Kidney epithelial cell (primary cell): ENCODE measurements around the gene R3HDM4. TPM values are rescaled to one million over a fixed set of nuclear protein-coding genes. Genes with fewer than 3 reads are reported as not detected.
"Not testable (repeated sequence)": the region's sequence is repeated elsewhere in the genome, so short reads cannot be mapped to it uniquely, and the experiment has no call there.

Source experiments
- DNase-seq: peaks from one replicate; pipeline ENCODE4 v3.0.0-alpha.2; 2010; ENCODE audit warnings: low read depth
- H3K27me3 ChIP-seq: 2 replicates; pipeline ENCODE4 v1.6.0; 2011; ENCODE audit warnings: low read length; ENCODE audit not compliant: control insufficient read depth, insufficient read depth
- H3K36me3 ChIP-seq: 2 replicates; pipeline ENCODE4 v1.5.1; 2011; ENCODE audit warnings: low read length; ENCODE audit not compliant: control insufficient read depth, insufficient read depth
- H3K4me3 ChIP-seq: 2 replicates; pipeline ENCODE4 v1.5.1; 2011; ENCODE audit warnings: low read depth, mild to moderate bottlenecking, control low read depth, low read length
- total RNA-seq: library from RNA; depleted of rRNA; stranded (reverse); fragments of >200 nt; gene quantifications from 2 replicates; pipeline ENCODE4 v1.2.3, GENCODE V29; 2015
- TF ChIP-seq, protein P1 (sequence below): IDR thresholded peaks from 2 replicates; pipeline ENCODE4 v1.5.1; 2011; ENCODE audit warnings: mild to moderate bottlenecking, moderate library complexity, low read length, control low read depth, inconsistent platforms; ENCODE audit not compliant: insufficient read depth, poor library complexity, severe bottlenecking

Gene R3HDM4
- total RNA-seq, 1 donor from 2014 or later, result 61.5 TPM

- peak; percentile 54 for DNase-seq
- Histone ChIP-seq H3K36me3 (peaks cover 2% of the 10 kb centered on the region), H3K27me3 (no peaks in the 10 kb centered on the region), H3K4me3 (peak within 1 kb of the TSS; percentile 90)
- TF ChIP-seq, protein P1, sequence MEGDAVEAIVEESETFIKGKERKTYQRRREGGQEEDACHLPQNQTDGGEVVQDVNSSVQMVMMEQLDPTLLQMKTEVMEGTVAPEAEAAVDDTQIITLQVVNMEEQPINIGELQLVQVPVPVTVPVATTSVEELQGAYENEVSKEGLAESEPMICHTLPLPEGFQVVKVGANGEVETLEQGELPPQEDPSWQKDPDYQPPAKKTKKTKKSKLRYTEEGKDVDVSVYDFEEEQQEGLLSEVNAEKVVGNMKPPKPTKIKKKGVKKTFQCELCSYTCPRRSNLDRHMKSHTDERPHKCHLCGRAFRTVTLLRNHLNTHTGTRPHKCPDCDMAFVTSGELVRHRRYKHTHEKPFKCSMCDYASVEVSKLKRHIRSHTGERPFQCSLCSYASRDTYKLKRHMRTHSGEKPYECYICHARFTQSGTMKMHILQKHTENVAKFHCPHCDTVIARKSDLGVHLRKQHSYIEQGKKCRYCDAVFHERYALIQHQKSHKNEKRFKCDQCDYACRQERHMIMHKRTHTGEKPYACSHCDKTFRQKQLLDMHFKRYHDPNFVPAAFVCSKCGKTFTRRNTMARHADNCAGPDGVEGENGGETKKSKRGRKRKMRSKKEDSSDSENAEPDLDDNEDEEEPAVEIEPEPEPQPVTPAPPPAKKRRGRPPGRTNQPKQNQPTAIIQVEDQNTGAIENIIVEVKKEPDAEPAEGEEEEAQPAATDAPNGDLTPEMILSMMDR, result no peak
These were observed 19.9 kb downstream of the R3HDM4 start, which contains the start of the genes MED16 and RNU6-9 for GRCh38 chr19:892894-893689. Gene MED16 (minus strand): TSS chr19:893187. CDS start chr19:891131, 2,056 bp downstream. Gene RNU6-9 (plus strand): TSS chr19:893484.

- TF ChIP-seq, protein P1, result no peak
- no peaks in the 10 kb centered on the region for H3K27me3 ChIP-seq
- H3K4me3 ChIP-seq, result peak overlapping the region; percentile 90
- no peak for DNase-seq
- peaks cover under 1% of the 10 kb centered on the region for H3K36me3 ChIP-seq
These were observed 20.7 kb downstream of the R3HDM4 start for GRCh38 chr19:892243-892893.

GRCh38 chr19:891421-892200 lies 21.4 kb downstream of the R3HDM4 start:
- H3K27me3 ChIP-seq, H3K36me3 ChIP-seq, DNase-seq: not testable (repeated sequence)
- H3K4me3 ChIP-seq, result peak overlapping the region; percentile 90

DNA sequence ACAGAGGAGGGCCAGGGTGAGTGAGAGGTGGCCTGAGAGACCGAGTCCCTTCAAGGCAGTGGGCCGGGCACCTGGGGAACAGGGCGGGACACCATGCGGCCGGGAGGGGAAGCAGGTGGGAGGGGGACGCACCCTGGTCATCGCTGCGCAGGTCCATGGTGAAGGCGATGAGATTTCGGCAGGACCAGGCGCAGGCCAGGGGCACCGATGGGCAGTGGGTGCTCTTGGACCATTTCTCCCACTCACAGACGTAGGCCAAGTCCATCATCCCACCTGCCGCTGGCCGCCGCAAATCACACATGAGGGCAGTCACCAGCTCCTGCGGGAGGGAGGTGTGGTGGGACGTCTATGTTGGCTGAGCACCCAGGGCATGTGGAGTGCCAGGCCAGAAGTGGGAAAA lies 22.2 kb downstream of the R3HDM4 start:
- TF ChIP-seq, protein P1, result no peak

GRCh38 chr19:889662-890295 lies 23.2 kb downstream of the R3HDM4 start:
- Histone ChIP-seq H3K4me3 (no peak overlapping the region), H3K27me3 (no peaks in the 10 kb centered on the region), H3K36me3 (no peaks in the 10 kb centered on the region)
- no peak for DNase-seq
- TF ChIP-seq, protein P1, result no peak

More for the DNA sequence above, 22.2 kb downstream of the R3HDM4 start:
- Histone ChIP-seq H3K36me3 (no peaks in the 10 kb centered on the region), H3K4me3 (no peak overlapping the region), H3K27me3 (no peaks in the 10 kb centered on the region)
- no peak for DNase-seq
